SK-N-SH (cell line): ENCODE measurements around the gene DMRTB1. TPM values are rescaled to one million over a fixed set of nuclear protein-coding genes. Genes with fewer than 3 reads are reported as not detected.

Experiments
- CTCF ChIA-PET: fragments of 300-600, 350-600 bp; formaldehyde crosslinking; extraction: SDS; loops from one replicate; lab custom pipeline; 2021; lab: Yijun Ruan, JAX
- POLR2A ChIA-PET: fragments of 350-600 bp; sonication (Branson Sonifier 250); formaldehyde crosslinking; extraction: SDS; loops from one replicate; lab custom pipeline; 2020; ENCODE audit warnings: antibody characterized with exemption, inconsistent platforms; lab: Yijun Ruan, JAX
- DNase-seq: peaks from one replicate; pipeline ENCODE4 v3.0.0; 2012
- H2AFZ ChIP-seq: fragments of 200-600 bp; sonication (generic); 2 replicates; pipeline ENCODE4 v1.8.1; 2016; ENCODE audit warnings: antibody characterized with exemption, mild to moderate bottlenecking, low read depth
- H3F3A ChIP-seq: fragments of 200-600 bp; sonication (generic); replicated peaks from 2 replicates; pipeline ENCODE3; 2016; ENCODE audit warnings: antibody characterized with exemption, mild to moderate bottlenecking; ENCODE audit not compliant: insufficient read depth
- H3K27ac ChIP-seq, 2 experiments: fragments of 200-500 bp in 1 of 2; fragments of 200-600 bp in 1 of 2; sonication (Bioruptor generic) in 1 of 2; sonication (generic), shearing (Covaris generic) in 1 of 2; 2 replicates each; pipeline versions ENCODE4 v1.5.1 to v1.6.1; 2014 to 2016; ENCODE audit warnings: low read depth in 2 of 2, inconsistent platforms in 1 of 2, low read length in 1 of 2, mild to moderate bottlenecking in 1 of 2, mixed read lengths in 1 of 2
- H3K27me3 ChIP-seq: fragments of 200-600 bp; sonication (generic), shearing (Covaris generic); 2 replicates; pipeline ENCODE4 v1.6.1; 2016; ENCODE audit warnings: mixed run types; ENCODE audit not compliant: insufficient read depth
- H3K36me3 ChIP-seq, 2 experiments: fragments of 200-500 bp in 1 of 2; fragments of 200-600 bp in 1 of 2; sonication (Bioruptor generic) in 1 of 2; sonication (generic) in 1 of 2; replicated peaks in 1 of 2; 2 replicates each; pipeline versions ENCODE3 to v1.5.1; 2014 to 2016; ENCODE audit warnings: low read length in 1 of 2, mild to moderate bottlenecking in 1 of 2; ENCODE audit not compliant: insufficient read depth in 2 of 2, control insufficient read depth in 1 of 2
- H3K4me1 ChIP-seq, 2 experiments: fragments of 200-500 bp in 1 of 2; fragments of 200-600 bp in 1 of 2; sonication (Bioruptor generic) in 1 of 2; sonication (generic), shearing (Covaris generic) in 1 of 2; 2 replicates each; pipeline versions ENCODE4 v1.5.1 to v1.6.1; 2014 to 2016; ENCODE audit warnings: low read depth in 1 of 2, low read length in 1 of 2, mixed run types in 1 of 2; ENCODE audit not compliant: insufficient read depth in 2 of 2, control insufficient read depth in 1 of 2
- H3K4me2 ChIP-seq: fragments of 200-600 bp; sonication (generic), shearing (Covaris generic); 2 replicates; pipeline ENCODE4 v1.6.1; 2017; ENCODE audit warnings: mixed run types
- H3K4me3 ChIP-seq, 2 experiments: fragments of 200-500 bp in 1 of 2; fragments of 200-600 bp in 1 of 2; sonication (Bioruptor generic) in 1 of 2; sonication (generic), shearing (Covaris generic) in 1 of 2; 2 replicates each; pipeline versions ENCODE4 v1.5.1 to v1.8.1; 2014 to 2016; ENCODE audit warnings: low read depth in 2 of 2, inconsistent platforms in 1 of 2, low read length in 1 of 2, mild to moderate bottlenecking in 1 of 2, mixed read lengths in 1 of 2, moderate library complexity in 1 of 2
- H3K79me2 ChIP-seq: fragments of 200-600 bp; sonication (generic); 2 replicates; pipeline ENCODE4 v1.8.1; 2017; ENCODE audit warnings: mild to moderate bottlenecking; ENCODE audit not compliant: insufficient read depth
- H3K9ac ChIP-seq: fragments of 200-600 bp; sonication (generic); 2 replicates; pipeline ENCODE4 v1.6.1; 2017; ENCODE audit warnings: mixed run types
- H3K9me2 ChIP-seq: fragments of 200-600 bp; sonication (generic); 2 replicates; pipeline ENCODE4 v1.6.1; 2017; ENCODE audit warnings: mixed run types
- H3K9me3 ChIP-seq: fragments of 200-600 bp; sonication (generic); 2 replicates; pipeline ENCODE4 v1.6.1; 2017; ENCODE audit warnings: mixed run types, mild to moderate bottlenecking, moderate library complexity
- H4K20me1 ChIP-seq: fragments of 200-600 bp; sonication (generic); 2 replicates; pipeline ENCODE4 v1.6.1; 2017; ENCODE audit warnings: mild to moderate bottlenecking, mixed run types; ENCODE audit not compliant: insufficient read depth
- CTCF ChIP-seq: fragments of 200-600 bp; sonication (generic); IDR thresholded peaks from 2 replicates; pipeline ENCODE4 v1.6.1; 2017; ENCODE audit warnings: antibody characterized with exemption, mild to moderate bottlenecking, moderate library complexity
- ELF1 ChIP-seq: IDR thresholded peaks from 2 replicates; pipeline ENCODE4 v1.4.0; 2012
- EZH2phosphoT487 ChIP-seq: fragments of 200-600 bp; sonication (generic); IDR thresholded peaks from 2 replicates; pipeline ENCODE4 v1.6.1; 2017; ENCODE audit warnings: low read depth, mixed run types, mild to moderate bottlenecking, antibody characterized with exemption, moderate library complexity, borderline replicate concordance
- FOSL2 ChIP-seq: IDR thresholded peaks from 2 replicates; pipeline ENCODE4 v1.4.0; 2012; ENCODE audit warnings: low read depth, mild to moderate bottlenecking, moderate library complexity, borderline replicate concordance
- FOXJ3 ChIP-seq: sonication (generic); formaldehyde crosslinking; IDR thresholded peaks from 2 replicates; pipeline ENCODE4 v1.5.1; 2020; ENCODE audit warnings: mild to moderate bottlenecking, missing genetic modification reagents
- GABPA ChIP-seq: IDR thresholded peaks from 2 replicates; pipeline ENCODE4 v1.4.0; 2012; ENCODE audit warnings: low read depth, mild to moderate bottlenecking
- GATA2 ChIP-seq: sonication (generic); formaldehyde crosslinking; IDR thresholded peaks from 2 replicates; pipeline ENCODE4 v1.5.0; 2020; ENCODE audit warnings: mild to moderate bottlenecking, missing genetic modification reagents
- IRF3 ChIP-seq: fragments of 150-350 bp; IDR thresholded peaks from 2 replicates; pipeline ENCODE4 v1.6.1; 2016; ENCODE audit warnings: mild to moderate bottlenecking, low read depth, low read length
- JUND ChIP-seq: IDR thresholded peaks from 2 replicates; pipeline ENCODE4 v1.4.0; 2012
- MXI1 ChIP-seq: IDR thresholded peaks from 2 replicates; pipeline ENCODE4 v1.6.1; 2012; ENCODE audit warnings: mild to moderate bottlenecking, low read depth, low read length, improper control_type of control experiment
- NFIC ChIP-seq: IDR thresholded peaks from 2 replicates; pipeline ENCODE4 v1.4.0; 2012; ENCODE audit warnings: borderline replicate concordance
- PBX3 ChIP-seq: IDR thresholded peaks from 2 replicates; pipeline ENCODE4; 2012
- RCOR1 ChIP-seq: fragments of 150-350 bp; IDR thresholded peaks from 2 replicates; pipeline ENCODE4 v1.6.1; 2017; ENCODE audit warnings: antibody characterized with exemption, low read length
- RFX5 ChIP-seq: IDR thresholded peaks from 2 replicates; pipeline ENCODE4 v1.6.1; 2012; ENCODE audit warnings: mild to moderate bottlenecking, improper control_type of control experiment, low read length
- SIN3A ChIP-seq: IDR thresholded peaks from 2 replicates; pipeline ENCODE4 v1.6.1; 2012; ENCODE audit warnings: low read depth, mild to moderate bottlenecking, low read length, moderate library complexity, borderline replicate concordance
- SMC3 ChIP-seq: IDR thresholded peaks from 2 replicates; pipeline ENCODE4 v1.6.1; 2012; ENCODE audit warnings: low read depth, low read length, improper control_type of control experiment
- TCF12 ChIP-seq: IDR thresholded peaks from 2 replicates; pipeline ENCODE4 v1.4.0; 2012
- TEAD4 ChIP-seq: IDR thresholded peaks from 2 replicates; pipeline ENCODE4 v1.4.0; 2012; ENCODE audit warnings: mild to moderate bottlenecking, borderline replicate concordance; ENCODE audit not compliant: insufficient read depth
- USF1 ChIP-seq: IDR thresholded peaks from 2 replicates; pipeline ENCODE4 v1.4.0; 2012; ENCODE audit warnings: low read depth, borderline replicate concordance
- YY1 ChIP-seq: IDR thresholded peaks from 2 replicates; pipeline ENCODE4 v1.4.0; 2012; ENCODE audit warnings: low read depth, mild to moderate bottlenecking
- polyA plus RNA-seq, 3 experiments: library from polyadenylated mRNA; depleted of rRNA; stranded (reverse); fragments of >200 nt; gene quantifications; 2 replicates each; pipeline ENCODE4 v1.2.3, GENCODE V29; 2012

DMRTB1 gene
- polyA plus RNA-seq, 1 of the 3 experiments (the other 2 are of a cell fraction) = not detected

GRCh38 chr1:53467391-53467790 lies 8.2 kb downstream of the DMRTB1 start:
- no peaks in the 10 kb centered on the region for H3K36me3 ChIP-seq
- no peak overlapping the region for H2AFZ ChIP-seq
- no peaks in the 10 kb centered on the region for H3K27me3 ChIP-seq
- TF ChIP-seq EZH2phosphoT487 (no peak), FOXJ3 (CRISPR knock-in tag) (no peak), IRF3 (no peak), SMC3 (no peak), SIN3A (no peak), RFX5 (no peak), USF1 (no peak), TCF12 (no peak), FOSL2 (no peak), TEAD4 (no peak), YY1 (no peak), CTCF (no peak), MXI1 (no peak), ELF1 (no peak), JUND (no peak), NFIC (no peak), PBX3 (no peak), GABPA (no peak), GATA2 (no peak), RCOR1 (no peak)
- peaks cover 0 to 15% of the 10 kb centered on the region in 2 experiments; a peak in 1 of 4 replicates for H3K4me1 ChIP-seq
- ChIA-PET CTCF (interaction anchor here (1.1 to 5.2 kb wide), 3 partner anchors 11 to 75 kb away, joined by 5 to 21 read pairs (median 19); no protein-coding TSS in a partner anchor), POLR2A (no interaction called here)
- H3K9ac ChIP-seq = no peak overlapping the region
- H4K20me1 ChIP-seq = no peaks in the 10 kb centered on the region
- H3K9me3 ChIP-seq = no peaks in the 10 kb centered on the region
- H3F3A ChIP-seq = no peaks in the 10 kb centered on the region
- no peak for DNase-seq
- H3K27ac ChIP-seq = no peak overlapping the region
- no peak overlapping the region for H3K4me2 ChIP-seq
- no peak overlapping the region for H3K4me3 ChIP-seq
- no peaks in the 10 kb centered on the region for H3K9me2 ChIP-seq
- no peaks in the 10 kb centered on the region for H3K79me2 ChIP-seq
